ENCODE data around the gene HIGD1B. TPM values are rescaled to one million over a fixed set of nuclear protein-coding genes. Genes with fewer than 3 reads are reported as not detected.

Gene HIGD1B
- 1 to 10 TPM; 1.1 to 5.6 (median 2.0) TPM for total RNA-seq
- polyA plus RNA-seq, result 1 to 10 TPM; 6.3 to 6.8 TPM
- long read RNA-seq, donor 1, partial matches to known transcripts, result 0 of 3 reads
- long read RNA-seq, donor 1, other reads (novel, unspliced or antisense), result 3 of 3 reads
- long read RNA-seq, donor 2, partial matches to known transcripts, result 0 of 1 reads
- long read RNA-seq, donor 2, other reads (novel, unspliced or antisense), result 0 of 1 reads
- long read RNA-seq, donor 3, partial matches to known transcripts, result 0 of 5 reads
- long read RNA-seq, donor 3, other reads (novel, unspliced or antisense), result 3 of 5 reads

DNA sequence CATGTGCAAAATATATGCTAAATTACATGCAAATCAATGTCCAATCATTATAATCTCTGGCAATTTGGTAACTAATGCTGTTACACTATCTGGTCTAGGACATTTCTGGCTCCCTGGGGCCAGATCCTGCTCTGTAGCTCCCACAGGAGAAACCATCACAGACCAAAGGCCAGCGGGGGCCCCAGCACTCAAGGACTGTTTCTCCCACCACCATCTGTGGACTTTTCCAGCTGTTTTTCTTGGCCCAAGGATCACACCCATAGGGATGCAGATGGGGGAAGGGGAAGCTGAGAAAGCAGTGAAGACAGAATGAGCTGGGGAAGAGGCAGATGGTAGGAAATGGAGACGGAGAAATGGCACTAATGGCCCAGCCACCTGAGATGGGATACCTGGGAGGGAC is at the start of gene HIGD1B:
HIGD1B (plus strand) TSS at position 298 of the 400 bp plus-strand sequence. CDS start 270 bp downstream, outside the sequence.
- intact Hi-C loops (cut with DNase I), result no loop called here
- Histone ChIP-seq H3K27me3 (no peaks in the 10 kb centered on the region), H3K9me3 (no peaks in the 10 kb centered on the region), H3K27ac (no peak within 1 kb of the TSS), H3K4me3 (no peak within 1 kb of the TSS), H3K36me3 (no peaks in the 10 kb centered on the region), H3K4me1 (ENCODE audit: insufficient read depth) (no peaks in the 10 kb centered on the region)
- WGBS, 3 donors, result 10 to 18% (median 12%) methylated on average over 2 of the region's 2 CpGs
- TF ChIP-seq POLR2A (IDR thresholded peaks at IDR 0.05) (no peak), EP300 (IDR thresholded peaks at IDR 0.05) (no peak)
- TF ChIP-seq, protein P1, sequence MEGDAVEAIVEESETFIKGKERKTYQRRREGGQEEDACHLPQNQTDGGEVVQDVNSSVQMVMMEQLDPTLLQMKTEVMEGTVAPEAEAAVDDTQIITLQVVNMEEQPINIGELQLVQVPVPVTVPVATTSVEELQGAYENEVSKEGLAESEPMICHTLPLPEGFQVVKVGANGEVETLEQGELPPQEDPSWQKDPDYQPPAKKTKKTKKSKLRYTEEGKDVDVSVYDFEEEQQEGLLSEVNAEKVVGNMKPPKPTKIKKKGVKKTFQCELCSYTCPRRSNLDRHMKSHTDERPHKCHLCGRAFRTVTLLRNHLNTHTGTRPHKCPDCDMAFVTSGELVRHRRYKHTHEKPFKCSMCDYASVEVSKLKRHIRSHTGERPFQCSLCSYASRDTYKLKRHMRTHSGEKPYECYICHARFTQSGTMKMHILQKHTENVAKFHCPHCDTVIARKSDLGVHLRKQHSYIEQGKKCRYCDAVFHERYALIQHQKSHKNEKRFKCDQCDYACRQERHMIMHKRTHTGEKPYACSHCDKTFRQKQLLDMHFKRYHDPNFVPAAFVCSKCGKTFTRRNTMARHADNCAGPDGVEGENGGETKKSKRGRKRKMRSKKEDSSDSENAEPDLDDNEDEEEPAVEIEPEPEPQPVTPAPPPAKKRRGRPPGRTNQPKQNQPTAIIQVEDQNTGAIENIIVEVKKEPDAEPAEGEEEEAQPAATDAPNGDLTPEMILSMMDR (IDR thresholded peaks at IDR 0.05), result no peak
- no peak for DNase-seq

DNA sequence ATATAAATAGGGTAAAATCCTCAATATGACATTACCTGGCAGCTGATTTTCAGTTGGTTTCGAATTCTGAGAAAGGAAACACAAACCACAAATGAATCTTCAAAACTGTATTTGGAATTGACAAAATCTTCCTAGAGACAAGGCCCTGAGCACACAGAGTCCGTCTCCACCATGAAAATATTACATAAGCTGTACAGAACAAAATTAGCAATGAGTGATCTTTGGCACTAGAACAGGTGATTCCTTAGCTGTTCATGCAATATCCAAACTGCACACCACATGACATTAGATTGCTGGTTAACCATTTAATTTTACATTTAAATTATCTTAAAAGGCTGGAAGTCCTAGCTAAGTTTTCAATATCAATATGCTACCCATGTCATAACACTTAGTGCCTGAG is 49.3 kb upstream of the HIGD1B start:
- intact Hi-C loops (cut with DNase I), result no loop called here
- Histone ChIP-seq H3K4me1 (ENCODE audit: insufficient read depth) (no peaks in the 10 kb centered on the region), H3K9me3 (no peaks in the 10 kb centered on the region), H3K27me3 (no peaks in the 10 kb centered on the region), H3K4me3 (no peak overlapping the region), H3K36me3 (no peaks in the 10 kb centered on the region), H3K27ac (no peak overlapping the region)
- TF ChIP-seq POLR2A (IDR thresholded peaks at IDR 0.05) (no peak), EP300 (IDR thresholded peaks at IDR 0.05) (no peak)
- TF ChIP-seq, protein P1 (IDR thresholded peaks at IDR 0.05), result no peak
- no peak for DNase-seq
- 71 to 90% (median 80%) methylated on average over 2 of the region's 2 CpGs for WGBS, 3 donors

DNA sequence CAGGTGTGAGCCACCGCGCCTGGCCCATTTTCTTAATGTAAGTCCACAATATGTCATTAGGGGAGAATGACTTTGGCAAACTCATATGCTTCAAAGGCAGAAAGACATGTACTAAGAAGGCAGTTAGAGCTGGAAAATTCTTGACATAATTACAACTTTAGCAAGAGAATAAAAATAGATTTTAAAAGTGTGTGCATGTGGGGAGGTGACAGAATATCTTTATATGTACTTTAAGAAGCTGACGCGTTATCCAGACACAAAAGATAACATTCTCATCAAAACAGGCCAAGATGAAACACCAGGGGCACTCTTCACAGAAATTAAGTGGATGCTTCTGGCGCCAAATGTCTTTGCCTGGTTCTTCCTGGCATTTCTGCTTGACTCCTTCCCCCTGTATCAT is 45.8 kb upstream of the HIGD1B start:
- H3K27me3 ChIP-seq, result no peaks in the 10 kb centered on the region
- no peaks in the 10 kb centered on the region for H3K36me3 ChIP-seq
- no peaks in the 10 kb centered on the region for H3K9me3 ChIP-seq
- no peak overlapping the region for H3K4me3 ChIP-seq
- TF ChIP-seq EP300 (IDR thresholded peaks at IDR 0.05) (no peak), POLR2A (IDR thresholded peaks at IDR 0.05) (no peak)
- TF ChIP-seq, protein P1 (IDR thresholded peaks at IDR 0.05), result no peak
- H3K4me1 ChIP-seq (ENCODE audit: insufficient read depth), result no peaks in the 10 kb centered on the region
- WGBS, 3 donors, result 82 to 90% (median 84%) methylated on average over 5 of the region's 5 CpGs
- no peak overlapping the region for H3K27ac ChIP-seq
- no peak for DNase-seq
- intact Hi-C loops (cut with DNase I), result no loop called here

DNA sequence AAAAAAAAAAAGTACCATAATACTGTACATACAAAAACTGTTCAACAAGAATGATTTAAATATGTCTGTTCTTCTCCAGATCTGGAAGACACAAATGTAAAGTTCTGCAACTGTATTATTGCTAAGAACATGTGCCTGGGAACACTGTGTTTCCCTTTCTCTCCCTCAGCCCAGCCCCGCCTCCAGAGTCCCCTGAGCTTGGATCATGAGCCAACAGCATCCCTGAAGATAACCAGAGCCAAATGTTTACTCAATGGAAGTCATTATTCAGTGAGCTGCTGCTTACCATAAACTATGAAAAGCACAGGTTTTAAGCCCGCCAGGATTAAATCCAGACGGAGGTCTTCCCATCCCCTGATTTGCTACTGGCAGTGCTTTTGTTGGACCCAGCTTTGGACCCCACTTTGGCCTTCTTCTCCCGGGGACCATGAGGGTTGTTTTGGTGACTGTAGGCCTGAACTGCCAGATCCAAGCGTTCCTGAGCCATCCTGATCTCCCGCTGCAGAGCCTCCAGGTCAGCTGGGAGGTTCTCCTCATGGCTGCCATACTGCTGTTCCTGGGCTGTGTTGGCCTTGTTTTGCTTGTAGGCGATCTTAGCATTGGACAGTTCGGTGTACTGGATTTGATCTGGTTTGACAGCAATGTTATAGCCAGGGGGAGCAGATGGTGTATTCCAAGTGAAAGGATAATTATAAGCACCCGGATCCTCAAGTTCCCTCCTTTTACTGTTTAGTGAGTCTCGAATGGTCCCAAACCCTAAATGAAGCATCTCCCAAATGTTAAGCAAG is 43.2 kb upstream of the HIGD1B start:
- Histone ChIP-seq H3K9me3 (no peaks in the 10 kb centered on the region), H3K27me3 (no peaks in the 10 kb centered on the region), H3K4me1 (ENCODE audit: insufficient read depth) (no peaks in the 10 kb centered on the region), H3K36me3 (no peaks in the 10 kb centered on the region), H3K4me3 (no peak overlapping the region), H3K27ac (no peak overlapping the region)
- TF ChIP-seq, protein P1 (IDR thresholded peaks at IDR 0.05), result no peak
- no peak for TF ChIP-seq EP300 (IDR thresholded peaks at IDR 0.05)
- no peak for TF ChIP-seq POLR2A (IDR thresholded peaks at IDR 0.05)
- 76 to 78% (median 76%) methylated on average over 10 of the region's 10 CpGs for WGBS, 3 donors
- intact Hi-C loops (cut with DNase I), result no loop called here
- no peak for DNase-seq

All from ovary (tissue), 10 donors.